ENCODE results near the gene ARHGEF1.
A peak's percentile ranks its signal among the peaks of the same experiment; 100 is the strongest.

GRCh38 chr19:41886761-41887710 lies 4.1 kb downstream of the ARHGEF1 start:
- TF ChIP-seq CTCF (IDR thresholded peaks at IDR 0.05) (no peak), POLR2A (IDR thresholded peaks at IDR 0.05) (peak in 1 of 3 donors; percentile 20)

Data from body of pancreas (tissue), 4 donors.